IMR-90 (cell line): Measurements from ENCODE around the gene GRAMD1B. TPM values are rescaled to one million over a fixed set of nuclear protein-coding genes. Genes with fewer than 3 reads are reported as not detected.

ENCODE experiments used
- ATAC-seq: fragments of 200-7000 bp; cut with Tn5 transposase; 2 replicates; pipeline ENCODE4 v1.9.1; 2020; ENCODE audit warnings: low read depth, mild to moderate bottlenecking, moderate library complexity
- BruUV-seq: library from RNA; stranded (reverse); fragments of 400-500 nt; replicated peaks from 2 replicates; lab custom pipeline; 2021; lab: Mats Ljungman, UMichigan
- CTCF ChIA-PET: fragments of 300-600 bp; formaldehyde crosslinking; extraction: SDS; loops from one replicate; lab custom pipeline; 2021; ENCODE audit warnings: antibody characterized with exemption; lab: Yijun Ruan, JAX
- POLR2A ChIA-PET: fragments of 300-600 bp; sonication (Branson Sonifier 250); formaldehyde crosslinking; loops from one replicate; lab custom pipeline; 2022; ENCODE audit warnings: antibody characterized with exemption; ENCODE audit not compliant: unreplicated experiment; lab: Charles Lee
- DNase-seq: peaks from one replicate; pipeline ENCODE4 v3.0.0; 2013
- H2AFZ ChIP-seq: replicated peaks from 2 replicates; pipeline ENCODE3; 2013; ENCODE audit warnings: low read length, mild to moderate bottlenecking; ENCODE audit not compliant: poor library complexity
- H2AK5ac ChIP-seq: 2 replicates; pipeline ENCODE4 v1.6.1; 2013; ENCODE audit warnings: low read depth, low read length, inconsistent platforms
- H2AK9ac ChIP-seq: replicated peaks from 2 replicates; pipeline ENCODE3; 2013; ENCODE audit warnings: mild to moderate bottlenecking, low read depth, low read length, moderate library complexity; ENCODE audit not compliant: poor library complexity
- H2BK120ac ChIP-seq: 2 replicates; pipeline ENCODE4 v1.6.1; 2013; ENCODE audit warnings: low read depth, low read length, inconsistent platforms
- H2BK15ac ChIP-seq: 3 replicates; pipeline ENCODE4 v1.6.1; 2013; ENCODE audit warnings: low read depth, low read length, inconsistent platforms
- H2BK20ac ChIP-seq: 2 replicates; pipeline ENCODE4 v1.6.1; 2013; ENCODE audit warnings: low read depth, mild to moderate bottlenecking, inconsistent platforms, low read length, moderate library complexity
- H2BK5ac ChIP-seq: 2 replicates; pipeline ENCODE4 v1.6.1; 2013; ENCODE audit warnings: mild to moderate bottlenecking, low read depth, low read length, inconsistent platforms; ENCODE audit not compliant: poor library complexity, severe bottlenecking
- H3K14ac ChIP-seq: replicated peaks from 2 replicates; pipeline ENCODE4 v1.6.1; 2013; ENCODE audit warnings: low read depth, low read length, inconsistent platforms
- H3K18ac ChIP-seq: 2 replicates; pipeline ENCODE4 v1.6.1; 2013; ENCODE audit warnings: low read depth, low read length, control low read depth
- H3K23ac ChIP-seq: 2 replicates; pipeline ENCODE4 v1.6.1; 2013; ENCODE audit warnings: low read depth, low read length, inconsistent platforms
- H3K27ac ChIP-seq: 2 replicates; pipeline ENCODE4 v1.5.1; 2013; ENCODE audit warnings: mild to moderate bottlenecking, control low read depth, low read length; ENCODE audit not compliant: insufficient read depth
- H3K27me3 ChIP-seq: 2 replicates; pipeline ENCODE4 v1.6.1; 2013; ENCODE audit warnings: low read length; ENCODE audit not compliant: control insufficient read depth, insufficient read depth
- H3K36me3 ChIP-seq: 2 replicates; pipeline ENCODE4 v1.6.1; 2013; ENCODE audit warnings: low read length, mixed read lengths; ENCODE audit not compliant: control insufficient read depth, insufficient read depth
- H3K4ac ChIP-seq: 2 replicates; pipeline ENCODE4 v1.6.1; 2013; ENCODE audit warnings: low read depth, low read length, inconsistent platforms
- H3K4me1 ChIP-seq: 2 replicates; pipeline ENCODE4 v1.6.1; 2013; ENCODE audit warnings: low read length, mixed read lengths; ENCODE audit not compliant: control insufficient read depth, insufficient read depth
- H3K4me2 ChIP-seq: 2 replicates; pipeline ENCODE4 v1.6.1; 2013; ENCODE audit warnings: low read depth, mild to moderate bottlenecking, control low read depth, low read length, moderate library complexity
- H3K4me3 ChIP-seq: 2 replicates; pipeline ENCODE4 v1.5.1; 2013; ENCODE audit warnings: low read depth, mild to moderate bottlenecking, control low read depth, low read length, moderate library complexity; ENCODE audit not compliant: insufficient read depth
- H3K56ac ChIP-seq: 2 replicates; pipeline ENCODE4 v1.6.1; 2013; ENCODE audit warnings: low read length, inconsistent platforms; ENCODE audit not compliant: insufficient read depth; ENCODE audit errors: extremely low read depth
- H3K79me1 ChIP-seq, 2 experiments: 2 replicates each; pipeline ENCODE4 v1.6.1; 2013; ENCODE audit warnings: low read length in 2 of 2, inconsistent platforms in 1 of 2, low read depth in 1 of 2
- H3K9ac ChIP-seq: 2 replicates; pipeline ENCODE4 v1.6.1; 2013; ENCODE audit warnings: low read depth, low read length, control low read depth
- H3K9me1 ChIP-seq: 2 replicates; pipeline ENCODE4 v1.6.1; 2013; ENCODE audit warnings: low read length, inconsistent platforms; ENCODE audit not compliant: insufficient read depth
- H3K9me3 ChIP-seq: 2 replicates; pipeline ENCODE4 v1.6.1; 2013; ENCODE audit warnings: low read length; ENCODE audit not compliant: control insufficient read depth, insufficient read depth
- H4K20me1 ChIP-seq: 2 replicates; pipeline ENCODE4 v1.6.1; 2013; ENCODE audit warnings: low read length, inconsistent platforms; ENCODE audit not compliant: insufficient read depth
- H4K5ac ChIP-seq: 2 replicates; pipeline ENCODE4 v1.6.1; 2013; ENCODE audit warnings: mild to moderate bottlenecking, low read depth, low read length, control low read depth
- H4K8ac ChIP-seq, 2 experiments: 2 replicates each; pipeline ENCODE4 v1.6.1; 2013; ENCODE audit warnings: low read depth in 2 of 2, low read length in 2 of 2, control low read depth in 1 of 2, inconsistent platforms in 1 of 2
- H4K91ac ChIP-seq: 2 replicates; pipeline ENCODE4 v1.6.1; 2013; ENCODE audit warnings: low read depth, low read length, inconsistent platforms; ENCODE audit not compliant: insufficient read depth
- MAZ ChIP-seq: IDR thresholded peaks from 2 replicates; pipeline ENCODE4 v1.6.1; 2012; ENCODE audit warnings: low read depth, mild to moderate bottlenecking, low read length, improper control_type of control experiment, moderate library complexity, borderline replicate concordance
- WGBS, 2 experiments: methylation state at CpG; one replicate each; pipeline versions ENCODE4 v1.1.5 to v1.1.7; 2013; ENCODE audit warnings: missing lambda C conversion rate in 2 of 2; ENCODE audit not compliant: insufficient read length in 1 of 2; ENCODE audit errors: extremely low coverage in 2 of 2; 5-methylcytosine and 5-hydroxymethylcytosine counted together
- dilution Hi-C: fragments of 300-500 bp; cut with HindIII; formaldehyde crosslinking; loops from one replicate; pipeline ENCODE4 v1.14.3; 2018; ENCODE audit warnings: low sequenced_read_pairs; ENCODE audit not compliant: unreplicated experiment
- in situ Hi-C: fragments of 300-500 bp; cut with MboI; formaldehyde crosslinking; loops from 3 replicates; pipeline ENCODE4 v1.14.3; 2019; ENCODE audit warnings: low sequenced_read_pairs, inconsistent platforms, mixed read lengths
- intact Hi-C: fragments of 100-400 bp; cut with micrococcal nuclease; formaldehyde crosslinking; loops from 2 replicates; pipeline ENCODE4 v1.10.0; 2022
- polyA plus RNA-seq, 3 experiments: library from polyadenylated mRNA; depleted of rRNA; stranded (reverse); fragments of >200 nt; gene quantifications; 2 replicates each; pipeline ENCODE4 v1.2.3, GENCODE V29; 2012; ENCODE audit warnings: low replicate concordance in 1 of 3
- total RNA-seq: library from RNA; depleted of rRNA; stranded (reverse); fragments of >200 nt; gene quantifications from 2 replicates; pipeline ENCODE4 v1.2.3, GENCODE V29; 2012

The GRAMD1B gene
- total and polyA plus RNA-seq, 2 of the 4 experiments (the other 2 are of a cell fraction), result 7.1 to 7.2 TPM

DNA sequence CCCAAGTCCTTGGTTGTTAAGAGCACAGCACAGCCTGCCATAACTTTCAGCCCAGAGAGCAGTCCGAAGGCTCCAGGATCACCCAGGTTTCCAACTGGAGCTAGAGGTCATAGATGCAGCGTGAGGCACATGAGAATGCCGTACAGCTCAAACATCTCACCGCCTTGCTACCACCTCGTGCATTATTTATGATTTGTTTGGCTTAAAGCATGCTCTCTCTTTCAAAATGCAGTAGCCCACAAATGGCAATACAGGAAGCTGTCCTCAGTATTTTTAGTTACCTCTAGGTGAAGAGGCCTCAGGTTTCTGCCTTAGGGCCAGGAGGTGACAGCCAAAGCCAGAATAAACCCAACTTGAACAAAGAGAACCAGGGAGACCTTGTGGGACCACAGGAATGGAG, 210.0 kb downstream of the GRAMD1B start:
- Histone ChIP-seq H2BK20ac (no peak overlapping the region), H3K9me3 (no peaks in the 10 kb centered on the region), H3K27ac (no peak overlapping the region), H3K4me2 (no peak overlapping the region), H2AFZ (no peak overlapping the region), H3K27me3 (peaks cover 42% of the 10 kb centered on the region), H2BK15ac (no peak overlapping the region), H3K79me1 (no peaks in the 10 kb centered on the region), H3K18ac (no peak overlapping the region), H4K8ac (no peak overlapping the region), H4K5ac (no peak overlapping the region), H2BK5ac (no peak overlapping the region), H2AK9ac (no peak overlapping the region), H3K4ac (no peak overlapping the region), H4K20me1 (no peaks in the 10 kb centered on the region), H3K14ac (no peak overlapping the region), H4K91ac (no peak overlapping the region), H3K36me3 (no peaks in the 10 kb centered on the region), H3K9me1 (no peaks in the 10 kb centered on the region), H3K56ac (no peak overlapping the region), H3K4me1 (no peaks in the 10 kb centered on the region), H2AK5ac (no peak overlapping the region), H3K23ac (no peak overlapping the region), H2BK120ac (no peak overlapping the region), H3K4me3 (no peak overlapping the region), H3K9ac (no peak overlapping the region)
- intact Hi-C loops (loop anchor here (10.0 kb wide), 1 partner anchor 425 kb away; no protein-coding TSS in a partner anchor), in situ Hi-C loops (no loop called here), dilution Hi-C loops (no loop called here)
- ChIA-PET CTCF (interaction anchor here (0.6 kb wide), 1 partner anchor 234 kb away, joined by 3 read pairs; no protein-coding TSS in a partner anchor), POLR2A (no interaction called here)
- no TSS peak for BruUV-seq
- TF ChIP-seq MAZ, result no peak
- WGBS, 2 experiments, result no CpG with 5 or more reads among the region's 5 CpGs
- DNase-seq, result no peak
- no peak for ATAC-seq
